SK-N-SH (cell line): ENCODE measurements around the gene DNAJC13. TPM values are rescaled to one million over a fixed set of nuclear protein-coding genes. Genes with fewer than 3 reads are reported as not detected.
"Not testable (repeated sequence)": the region's sequence is repeated elsewhere in the genome, so short reads cannot be mapped to it uniquely, and the experiment has no call there.

ENCODE experiments used
- CTCF ChIA-PET: fragments of 300-600, 350-600 bp; formaldehyde crosslinking; extraction: SDS; loops from one replicate; lab custom pipeline; 2021; lab: Yijun Ruan, JAX
- POLR2A ChIA-PET: fragments of 350-600 bp; sonication (Branson Sonifier 250); formaldehyde crosslinking; extraction: SDS; loops from one replicate; lab custom pipeline; 2020; ENCODE audit warnings: antibody characterized with exemption, inconsistent platforms; lab: Yijun Ruan, JAX
- DNase-seq: peaks from one replicate; pipeline ENCODE4 v3.0.0; 2012
- H2AFZ ChIP-seq: fragments of 200-600 bp; sonication (generic); 2 replicates; pipeline ENCODE4 v1.8.1; 2016; ENCODE audit warnings: antibody characterized with exemption, mild to moderate bottlenecking, low read depth
- H3F3A ChIP-seq: fragments of 200-600 bp; sonication (generic); replicated peaks from 2 replicates; pipeline ENCODE3; 2016; ENCODE audit warnings: antibody characterized with exemption, mild to moderate bottlenecking; ENCODE audit not compliant: insufficient read depth
- H3K27ac ChIP-seq, 2 experiments: fragments of 200-500 bp in 1 of 2; fragments of 200-600 bp in 1 of 2; sonication (Bioruptor generic) in 1 of 2; sonication (generic), shearing (Covaris generic) in 1 of 2; 2 replicates each; pipeline versions ENCODE4 v1.5.1 to v1.6.1; 2014 to 2016; ENCODE audit warnings: low read depth in 2 of 2, inconsistent platforms in 1 of 2, low read length in 1 of 2, mild to moderate bottlenecking in 1 of 2, mixed read lengths in 1 of 2
- H3K27me3 ChIP-seq: fragments of 200-600 bp; sonication (generic), shearing (Covaris generic); 2 replicates; pipeline ENCODE4 v1.6.1; 2016; ENCODE audit warnings: mixed run types; ENCODE audit not compliant: insufficient read depth
- H3K36me3 ChIP-seq, 2 experiments: fragments of 200-500 bp in 1 of 2; fragments of 200-600 bp in 1 of 2; sonication (Bioruptor generic) in 1 of 2; sonication (generic) in 1 of 2; replicated peaks in 1 of 2; 2 replicates each; pipeline versions ENCODE3 to v1.5.1; 2014 to 2016; ENCODE audit warnings: low read length in 1 of 2, mild to moderate bottlenecking in 1 of 2; ENCODE audit not compliant: insufficient read depth in 2 of 2, control insufficient read depth in 1 of 2
- H3K4me1 ChIP-seq, 2 experiments: fragments of 200-500 bp in 1 of 2; fragments of 200-600 bp in 1 of 2; sonication (Bioruptor generic) in 1 of 2; sonication (generic), shearing (Covaris generic) in 1 of 2; 2 replicates each; pipeline versions ENCODE4 v1.5.1 to v1.6.1; 2014 to 2016; ENCODE audit warnings: low read depth in 1 of 2, low read length in 1 of 2, mixed run types in 1 of 2; ENCODE audit not compliant: insufficient read depth in 2 of 2, control insufficient read depth in 1 of 2
- H3K4me2 ChIP-seq: fragments of 200-600 bp; sonication (generic), shearing (Covaris generic); 2 replicates; pipeline ENCODE4 v1.6.1; 2017; ENCODE audit warnings: mixed run types
- H3K4me3 ChIP-seq, 2 experiments: fragments of 200-500 bp in 1 of 2; fragments of 200-600 bp in 1 of 2; sonication (Bioruptor generic) in 1 of 2; sonication (generic), shearing (Covaris generic) in 1 of 2; 2 replicates each; pipeline versions ENCODE4 v1.5.1 to v1.8.1; 2014 to 2016; ENCODE audit warnings: low read depth in 2 of 2, inconsistent platforms in 1 of 2, low read length in 1 of 2, mild to moderate bottlenecking in 1 of 2, mixed read lengths in 1 of 2, moderate library complexity in 1 of 2
- H3K79me2 ChIP-seq: fragments of 200-600 bp; sonication (generic); 2 replicates; pipeline ENCODE4 v1.8.1; 2017; ENCODE audit warnings: mild to moderate bottlenecking; ENCODE audit not compliant: insufficient read depth
- H3K9ac ChIP-seq: fragments of 200-600 bp; sonication (generic); 2 replicates; pipeline ENCODE4 v1.6.1; 2017; ENCODE audit warnings: mixed run types
- H3K9me2 ChIP-seq: fragments of 200-600 bp; sonication (generic); 2 replicates; pipeline ENCODE4 v1.6.1; 2017; ENCODE audit warnings: mixed run types
- H3K9me3 ChIP-seq: fragments of 200-600 bp; sonication (generic); 2 replicates; pipeline ENCODE4 v1.6.1; 2017; ENCODE audit warnings: mixed run types, mild to moderate bottlenecking, moderate library complexity
- H4K20me1 ChIP-seq: fragments of 200-600 bp; sonication (generic); 2 replicates; pipeline ENCODE4 v1.6.1; 2017; ENCODE audit warnings: mild to moderate bottlenecking, mixed run types; ENCODE audit not compliant: insufficient read depth
- FOSL2 ChIP-seq: IDR thresholded peaks from 2 replicates; pipeline ENCODE4 v1.4.0; 2012; ENCODE audit warnings: low read depth, mild to moderate bottlenecking, moderate library complexity, borderline replicate concordance
- FOXM1 ChIP-seq: IDR thresholded peaks from 2 replicates; pipeline ENCODE4 v1.4.0; 2012; ENCODE audit warnings: low read depth, mild to moderate bottlenecking
- GABPA ChIP-seq: IDR thresholded peaks from 2 replicates; pipeline ENCODE4 v1.4.0; 2012; ENCODE audit warnings: low read depth, mild to moderate bottlenecking
- JUND ChIP-seq: IDR thresholded peaks from 2 replicates; pipeline ENCODE4 v1.4.0; 2012
- MXI1 ChIP-seq: IDR thresholded peaks from 2 replicates; pipeline ENCODE4 v1.6.1; 2012; ENCODE audit warnings: mild to moderate bottlenecking, low read depth, low read length, improper control_type of control experiment
- NRF1 ChIP-seq: IDR thresholded peaks from 2 replicates; pipeline ENCODE4 v1.6.1; 2012; ENCODE audit warnings: low read depth, mild to moderate bottlenecking, low read length
- PBX3 ChIP-seq: IDR thresholded peaks from 2 replicates; pipeline ENCODE4; 2012
- POLR2AphosphoS5 ChIP-seq: IDR thresholded peaks from 2 replicates; pipeline ENCODE4 v1.6.1; 2012; ENCODE audit warnings: low read depth, low read length
- REST ChIP-seq: IDR thresholded peaks from 2 replicates; pipeline ENCODE4 v1.6.1; 2012; ENCODE audit warnings: mild to moderate bottlenecking, low read depth, low read length, moderate library complexity
- RFX5 ChIP-seq: IDR thresholded peaks from 2 replicates; pipeline ENCODE4 v1.6.1; 2012; ENCODE audit warnings: mild to moderate bottlenecking, improper control_type of control experiment, low read length
- RXRA ChIP-seq: IDR thresholded peaks from 2 replicates; pipeline ENCODE4 v1.4.0; 2012; ENCODE audit warnings: low read depth, mild to moderate bottlenecking, borderline replicate concordance
- ZBTB33 ChIP-seq: IDR thresholded peaks from 2 replicates; pipeline ENCODE4 v1.4.0; 2012; ENCODE audit warnings: low read depth, borderline replicate concordance
- WGBS: methylation state at CpG from one replicate; pipeline ENCODE4 v1.1.6; 2017; ENCODE audit warnings: low lambda C conversion rate; 5-methylcytosine and 5-hydroxymethylcytosine counted together
- polyA plus RNA-seq, 3 experiments: library from polyadenylated mRNA; depleted of rRNA; stranded (reverse); fragments of >200 nt; gene quantifications; 2 replicates each; pipeline ENCODE4 v1.2.3, GENCODE V29; 2012

Gene DNAJC13
- polyA plus RNA-seq, 1 of the 3 experiments (the other 2 are of a cell fraction), result 10.8 TPM

- DNase-seq, result no peak
- Histone ChIP-seq H3K4me1 (peaks cover 0 to 3% of the 10 kb centered on the region in 2 experiments; a peak in 1 of 4 replicates), H3K27me3 (no peaks in the 10 kb centered on the region), H3K27ac (no peak overlapping the region), H3F3A (no peaks in the 10 kb centered on the region), H3K36me3 (no peaks in the 10 kb centered on the region), H2AFZ (no peak overlapping the region), H3K79me2 (no peaks in the 10 kb centered on the region), H3K9me2 (no peaks in the 10 kb centered on the region), H4K20me1 (no peaks in the 10 kb centered on the region), H3K9me3 (no peaks in the 10 kb centered on the region), H3K4me3 (no peak overlapping the region), H3K9ac (no peak overlapping the region), H3K4me2 (no peak overlapping the region)
- ChIA-PET CTCF (interaction anchor here (1.0 to 3.4 kb wide), 4 partner anchors 13 to 31 kb away, joined by 3 to 12 read pairs (median 4); no protein-coding TSS in a partner anchor), POLR2A (no interaction called here)
- TF ChIP-seq FOSL2 (no peak), ZBTB33 (no peak), POLR2AphosphoS5 (no peak), REST (no peak), FOXM1 (no peak), GABPA (no peak), MXI1 (no peak), PBX3 (no peak), NRF1 (no peak), RFX5 (no peak), JUND (no peak), RXRA (no peak)
Observed at GRCh38 chr3:132368962-132369361, 48.3 kb upstream of the DNAJC13 start.

- H3K27me3 ChIP-seq, POLR2A ChIA-PET, H3K4me1 ChIP-seq, CTCF ChIA-PET, H3K4me2 ChIP-seq, H4K20me1 ChIP-seq, H2AFZ ChIP-seq, H3K9me2 ChIP-seq, H3K36me3 ChIP-seq, H3K9me3 ChIP-seq, H3K79me2 ChIP-seq, H3K9ac ChIP-seq, DNase-seq, H3F3A ChIP-seq, H3K4me3 ChIP-seq, H3K27ac ChIP-seq: not testable (repeated sequence)
- 90% methylated on average over 25 of the region's 25 CpGs for WGBS
Observed at GRCh38 chr3:132376945-132377354, 40.4 kb upstream of the DNAJC13 start.
